SU-DHL-6 (cell line): Measurements from ENCODE around the gene PRKD1.

ENCODE experiments used
- H2AFZ ChIP-seq: fragments of 200-600 bp; sonication (generic); 2 replicates; pipeline ENCODE4 v1.6.1; 2014; ENCODE audit warnings: low read depth, mild to moderate bottlenecking, moderate library complexity, mixed read lengths, antibody characterized with exemption, low read length; ENCODE audit not compliant: severe bottlenecking
- H3F3A ChIP-seq: fragments of 200-600 bp; shearing (Covaris generic); 2 replicates; pipeline ENCODE4 v1.6.0; 2016; ENCODE audit warnings: antibody characterized with exemption, mild to moderate bottlenecking; ENCODE audit not compliant: insufficient read depth
- H3K27ac ChIP-seq: fragments of 200-600 bp; sonication (generic); 2 replicates; pipeline ENCODE4 v1.5.1; 2016; ENCODE audit warnings: low read depth, mild to moderate bottlenecking, low read length, moderate library complexity, mixed read lengths
- H3K27me3 ChIP-seq: fragments of 200-600 bp; sonication (generic), shearing (Covaris generic); 2 replicates; pipeline ENCODE4 v1.6.0; 2014; ENCODE audit warnings: mild to moderate bottlenecking, low read length
- H3K36me3 ChIP-seq: fragments of 200-600 bp; sonication (generic); 2 replicates; pipeline ENCODE4 v1.6.1; 2014; ENCODE audit warnings: mild to moderate bottlenecking, low read length, mixed read lengths
- H3K4me2 ChIP-seq: fragments of 300-600, 200-600 bp; shearing (Covaris generic), sonication (generic); 2 replicates; pipeline ENCODE4 v1.6.0; 2014; ENCODE audit warnings: low read length, low read depth, mild to moderate bottlenecking; ENCODE audit not compliant: poor library complexity, severe bottlenecking
- H3K4me3 ChIP-seq: fragments of 200-600 bp; sonication (generic); 2 replicates; pipeline ENCODE4 v1.5.1; 2014; ENCODE audit warnings: antibody characterized with exemption, low read length, mild to moderate bottlenecking, mixed read lengths; ENCODE audit not compliant: insufficient read depth, poor library complexity, severe bottlenecking
- H3K79me2 ChIP-seq: fragments of 200-600 bp; sonication (generic); 2 replicates; pipeline ENCODE4 v1.6.1; 2014; ENCODE audit warnings: mild to moderate bottlenecking, low read length, moderate library complexity; ENCODE audit not compliant: insufficient read depth
- H3K9ac ChIP-seq: fragments of 200-600 bp; sonication (generic); 2 replicates; pipeline ENCODE4 v1.7.0; 2014; ENCODE audit warnings: mild to moderate bottlenecking, low read length
- H3K9me2 ChIP-seq: fragments of 200-600 bp; sonication (generic); replicated peaks from 2 replicates; pipeline ENCODE4 v1.6.1; 2014; ENCODE audit warnings: low read length; ENCODE audit not compliant: insufficient read depth
- H3K9me3 ChIP-seq: fragments of 200-600 bp; sonication (generic); 2 replicates; pipeline ENCODE4 v1.6.1; 2014; ENCODE audit warnings: low read length, mixed read lengths; ENCODE audit not compliant: insufficient read depth
- H4K20me1 ChIP-seq: fragments of 200-600 bp; sonication (generic); 2 replicates; pipeline ENCODE4 v1.6.1; 2014; ENCODE audit warnings: low read depth, mild to moderate bottlenecking, antibody characterized with exemption, low read length, moderate library complexity, mixed read lengths
- EZH2phosphoT487 ChIP-seq: fragments of 200-600 bp; sonication (generic), shearing (Covaris generic); conservative IDR thresholded peaks from 2 replicates; pipeline ENCODE4 v1.6.1; 2018; ENCODE audit warnings: mild to moderate bottlenecking, antibody characterized with exemption, low read length, moderate library complexity, mixed read lengths
- TF ChIP-seq, protein P1 (sequence below): fragments of 200-600 bp; sonication (generic); IDR thresholded peaks from one replicate; pipeline ENCODE4 v1.5.1; 2017; ENCODE audit warnings: antibody characterized with exemption, mild to moderate bottlenecking, low read length, moderate library complexity; ENCODE audit not compliant: insufficient read depth, poor library complexity, severe bottlenecking

PRKD1 gene

GRCh38 chr14:29847056-29847380, 80.6 kb downstream of the PRKD1 start:
- H4K20me1 ChIP-seq, result no peaks in the 10 kb centered on the region

GRCh38 chr14:29846339-29847055, 81.2 kb downstream of the PRKD1 start:
- TF ChIP-seq, protein P1, sequence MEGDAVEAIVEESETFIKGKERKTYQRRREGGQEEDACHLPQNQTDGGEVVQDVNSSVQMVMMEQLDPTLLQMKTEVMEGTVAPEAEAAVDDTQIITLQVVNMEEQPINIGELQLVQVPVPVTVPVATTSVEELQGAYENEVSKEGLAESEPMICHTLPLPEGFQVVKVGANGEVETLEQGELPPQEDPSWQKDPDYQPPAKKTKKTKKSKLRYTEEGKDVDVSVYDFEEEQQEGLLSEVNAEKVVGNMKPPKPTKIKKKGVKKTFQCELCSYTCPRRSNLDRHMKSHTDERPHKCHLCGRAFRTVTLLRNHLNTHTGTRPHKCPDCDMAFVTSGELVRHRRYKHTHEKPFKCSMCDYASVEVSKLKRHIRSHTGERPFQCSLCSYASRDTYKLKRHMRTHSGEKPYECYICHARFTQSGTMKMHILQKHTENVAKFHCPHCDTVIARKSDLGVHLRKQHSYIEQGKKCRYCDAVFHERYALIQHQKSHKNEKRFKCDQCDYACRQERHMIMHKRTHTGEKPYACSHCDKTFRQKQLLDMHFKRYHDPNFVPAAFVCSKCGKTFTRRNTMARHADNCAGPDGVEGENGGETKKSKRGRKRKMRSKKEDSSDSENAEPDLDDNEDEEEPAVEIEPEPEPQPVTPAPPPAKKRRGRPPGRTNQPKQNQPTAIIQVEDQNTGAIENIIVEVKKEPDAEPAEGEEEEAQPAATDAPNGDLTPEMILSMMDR, result no peak
- no peak for TF ChIP-seq EZH2phosphoT487
- Histone ChIP-seq H3K79me2 (no peaks in the 10 kb centered on the region), H3K9me3 (peaks cover 15% of the 10 kb centered on the region)

More at GRCh38 chr14:29847056-29847380, 80.6 kb downstream of the PRKD1 start:
- H3K27me3 ChIP-seq, result no peaks in the 10 kb centered on the region
- H3F3A ChIP-seq, result no peaks in the 10 kb centered on the region
- H3K27ac ChIP-seq, result no peak overlapping the region
- H3K9ac ChIP-seq, result no peak overlapping the region
- H3K4me3 ChIP-seq, result no peak overlapping the region
- no peaks in the 10 kb centered on the region for H3K9me2 ChIP-seq
- no peaks in the 10 kb centered on the region for H3K79me2 ChIP-seq
- H3K9me3 ChIP-seq, result peaks cover 18% of the 10 kb centered on the region
- TF ChIP-seq, protein P1, result no peak
- H2AFZ ChIP-seq, result no peak overlapping the region
- H3K4me2 ChIP-seq, result no peak overlapping the region
- H3K36me3 ChIP-seq, result no peaks in the 10 kb centered on the region

DNA sequence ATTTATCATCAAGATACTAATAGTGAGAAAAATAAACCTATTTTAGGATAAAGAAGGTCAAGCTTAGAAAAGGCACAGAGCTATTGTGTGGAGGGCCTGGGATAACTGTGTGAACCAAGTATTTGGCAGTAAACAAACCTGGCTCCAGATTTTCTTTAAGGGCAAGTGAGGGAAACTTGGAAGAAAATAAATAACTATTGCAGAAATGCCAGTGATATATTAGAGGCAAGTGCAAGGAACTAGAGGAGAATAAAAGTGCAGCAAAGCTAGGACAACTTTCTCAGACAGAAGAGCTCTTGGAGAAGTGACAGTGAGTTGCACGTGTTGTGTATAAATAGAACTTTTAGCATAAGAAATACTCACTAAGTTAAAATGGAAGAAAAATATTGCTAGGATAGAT, 83.7 kb downstream of the PRKD1 start:
- H3K9me3 ChIP-seq, result peaks cover 26% of the 10 kb centered on the region
- TF ChIP-seq, protein P1, result no peak
- no peak for TF ChIP-seq EZH2phosphoT487

More at GRCh38 chr14:29846339-29847055, 81.2 kb downstream of the PRKD1 start:
- Histone ChIP-seq H3K4me2 (no peak overlapping the region), H3K9ac (no peak overlapping the region), H3K9me2 (no peaks in the 10 kb centered on the region), H3K27ac (no peak overlapping the region), H3K36me3 (no peaks in the 10 kb centered on the region), H3K4me3 (no peak overlapping the region), H2AFZ (no peak overlapping the region), H3K27me3 (no peaks in the 10 kb centered on the region), H3F3A (no peaks in the 10 kb centered on the region), H4K20me1 (no peaks in the 10 kb centered on the region)

More for the DNA sequence above, 83.7 kb downstream of the PRKD1 start:
- Histone ChIP-seq H3K4me3 (no peak overlapping the region), H3F3A (no peaks in the 10 kb centered on the region), H3K27me3 (no peaks in the 10 kb centered on the region), H3K9me2 (no peaks in the 10 kb centered on the region), H3K9ac (no peak overlapping the region), H4K20me1 (no peaks in the 10 kb centered on the region), H3K36me3 (no peaks in the 10 kb centered on the region), H3K79me2 (no peaks in the 10 kb centered on the region), H3K27ac (no peak overlapping the region), H3K4me2 (no peak overlapping the region), H2AFZ (no peak overlapping the region)
